GM23338 (cell line): ENCODE results near the gene COQ3.

Experiments
- CREB1 ChIP-seq: fragments of 250-450 bp; sonication (Bioruptor Pico); IDR thresholded peaks from 2 replicates; pipeline ENCODE4 v1.5.0; 2020; ENCODE audit warnings: low read depth, mild to moderate bottlenecking, moderate library complexity
- CTCF ChIP-seq, 2 experiments: fragments of 200-600 bp in 1 of 2; sonication (generic) in 1 of 2; conservative IDR thresholded peaks; 2 replicates each; pipeline versions ENCODE4 v1.5.1 to v1.6.1; 2016 to 2017; ENCODE audit warnings: antibody characterized with exemption in 2 of 2, low read depth in 2 of 2, mild to moderate bottlenecking in 2 of 2, moderate library complexity in 1 of 2
- ETS1 ChIP-seq: IDR thresholded peaks from 2 replicates; pipeline ENCODE4 v1.6.1; 2016; ENCODE audit warnings: antibody characterized with exemption
- EZH2 ChIP-seq: fragments of 200-600 bp; sonication (generic); IDR thresholded peaks from one replicate; pipeline ENCODE4 v1.8.0; 2017; ENCODE audit warnings: antibody characterized with exemption, mild to moderate bottlenecking, low read depth; ENCODE audit not compliant: unreplicated experiment
- EZH2phosphoT487 ChIP-seq: fragments of 200-600 bp; sonication (generic); IDR thresholded peaks from one replicate; pipeline ENCODE4 v1.8.1; 2018; ENCODE audit warnings: antibody characterized with exemption; ENCODE audit not compliant: unreplicated experiment
- JUNB ChIP-seq: IDR thresholded peaks from one replicate; pipeline ENCODE4 v1.6.1; 2016; ENCODE audit warnings: antibody characterized with exemption; ENCODE audit not compliant: unreplicated experiment
- NANOG ChIP-seq: IDR thresholded peaks from 2 replicates; pipeline ENCODE4 v1.6.1; 2016; ENCODE audit warnings: antibody characterized with exemption, borderline replicate concordance
- POLR2AphosphoS5 ChIP-seq: IDR thresholded peaks from 2 replicates; pipeline ENCODE4 v1.6.1; 2016; ENCODE audit warnings: antibody characterized with exemption, low read depth
- REST ChIP-seq: IDR thresholded peaks from one replicate; pipeline ENCODE4 v1.6.1; 2018; ENCODE audit warnings: antibody characterized with exemption; ENCODE audit not compliant: unreplicated experiment
- STAT1 ChIP-seq: IDR thresholded peaks from one replicate; pipeline ENCODE4 v1.6.1; 2016; ENCODE audit warnings: antibody characterized with exemption; ENCODE audit not compliant: unreplicated experiment
- ZNF114 ChIP-seq: fragments of 250-450 bp; sonication (Bioruptor Pico); IDR thresholded peaks from 2 replicates; pipeline ENCODE4 v1.5.0; 2020; ENCODE audit warnings: mild to moderate bottlenecking, moderate library complexity
- ZNF331 ChIP-seq: fragments of 250-450 bp; sonication (Bioruptor Pico); IDR thresholded peaks from 2 replicates; pipeline ENCODE4 v1.5.0; 2020; ENCODE audit warnings: low read depth, mild to moderate bottlenecking, moderate library complexity

- TF ChIP-seq CTCF (conservative IDR thresholded peaks at IDR 0.05; ENCODE audit: low read depth in 2 of 2), result no peak
- no peak for TF ChIP-seq EZH2
- no peak for TF ChIP-seq EZH2phosphoT487
- TF ChIP-seq ZNF331, result no peak
- TF ChIP-seq ETS1, result no peak
- TF ChIP-seq POLR2AphosphoS5, result no peak
- TF ChIP-seq REST, result no peak
- 0 out of 2 replicates have a peak, but pooled peaks have one; percentile 14 for TF ChIP-seq CREB1
- TF ChIP-seq ZNF114 (CRISPR knock-in tag), result no peak
- no peak for TF ChIP-seq NANOG
- no peak for TF ChIP-seq JUNB
- no peak for TF ChIP-seq STAT1
Observed at GRCh38 chr6:99426451-99426757, 32.4 kb upstream of the COQ3 start.
